NT2/D1 (cell line): ENCODE data around the gene L3MBTL4.

Experiments used
- SUZ12 ChIP-seq: IDR thresholded peaks from 2 replicates; pipeline ENCODE4 v1.6.1; 2011; ENCODE audit not compliant: insufficient read length, insufficient read depth; ENCODE audit errors: extremely low read depth
- YY1 ChIP-seq: IDR thresholded peaks from 2 replicates; pipeline ENCODE4 v1.6.1; 2011; ENCODE audit not compliant: insufficient read length, insufficient read depth
- ZNF274 ChIP-seq: IDR thresholded peaks from 2 replicates; pipeline ENCODE4 v1.6.1; 2011; ENCODE audit warnings: mild to moderate bottlenecking, low read depth, low read length

- TF ChIP-seq SUZ12 (no peak), YY1 (no peak), ZNF274 (no peak)
Observed at GRCh38 chr18:6297875-6298274, 116.8 kb downstream of the L3MBTL4 start.
